ENCODE results near the gene POLR1E. TPM values are rescaled to one million over a fixed set of nuclear protein-coding genes. Genes with fewer than 3 reads are reported as not detected.
"Not testable (repeated sequence)": the region's sequence is repeated elsewhere in the genome, so short reads cannot be mapped to it uniquely, and the experiment has no call there.

The POLR1E gene
- total and polyA plus RNA-seq, 8 donors = 5.5 to 26.4 (median 18.6) TPM

GRCh38 chr9:37465249-37466036, 20.3 kb upstream of the POLR1E start, which contains the start of gene ZBTB5:
Gene ZBTB5 (minus strand): TSS chr9:37465450. CDS start chr9:37442551, 22,899 bp downstream.
- DNase-seq = peak; percentile 99 to 100
- H3K4me1 ChIP-seq = peaks cover 14 to 47% (median 39%) of the 10 kb centered on the region in 4 donors
- TF ChIP-seq POLR2A (IDR thresholded peaks at IDR 0.05) (peak in 1 of 4 donors; percentile 12), CTCF (IDR thresholded peaks at IDR 0.05) (no peak), POLR2AphosphoS5 (IDR thresholded peaks at IDR 0.05) (peak; percentile 77 to 91 (median 82))
- H3K36me3 ChIP-seq = no peaks in the 10 kb centered on the region
- H3K27me3 ChIP-seq = no peaks in the 10 kb centered on the region
- intact Hi-C loops (cut with DNase I; ENCODE audit: low total_unique reads) = no loop called here
- whole genome bisulfite sequencing, 5 donors = 0% methylated on average over 23 to 52 of the region's 52 CpGs
- peak within 1 kb of the TSS; percentile 97 to 100 (median 99) for H3K27ac ChIP-seq
- H3K4me3 ChIP-seq = peak within 1 kb of the TSS; percentile 80 to 97 (median 92)
- no peaks in the 10 kb centered on the region for H3K9me3 ChIP-seq

- H3K27ac ChIP-seq = peak overlapping the region; percentile 93 to 100 (median 99)
- H3K36me3 ChIP-seq = no peaks in the 10 kb centered on the region
- TF ChIP-seq POLR2AphosphoS5 (IDR thresholded peaks at IDR 0.05) (peak in 1 of 3 donors; percentile 43), POLR2A (IDR thresholded peaks at IDR 0.05) (no peak)
- peak overlapping the region; percentile 80 to 97 (median 92) for H3K4me3 ChIP-seq
- peaks cover 14 to 42% (median 37%) of the 10 kb centered on the region in 4 donors for H3K4me1 ChIP-seq
- H3K27me3 ChIP-seq = no peaks in the 10 kb centered on the region
- intact Hi-C loops (cut with DNase I; ENCODE audit: low total_unique reads) = no loop called here
- peak; percentile 74 to 79 for DNase-seq
- 0% methylated on average over 38 to 47 of the region's 47 CpGs for WGBS, 5 donors
- no peaks in the 10 kb centered on the region for H3K9me3 ChIP-seq
These were observed 19.6 kb upstream of the POLR1E start for GRCh38 chr9:37466037-37466709.

- H3K4me1 ChIP-seq = peaks cover 16 to 39% (median 32%) of the 10 kb centered on the region in 4 donors
- H3K4me3 ChIP-seq; H3K36me3 ChIP-seq; intact Hi-C loops (cut with DNase I; ENCODE audit: low total_unique reads); H3K27ac ChIP-seq; H3K9me3 ChIP-seq; H3K27me3 ChIP-seq; DNase-seq: not testable (repeated sequence)
- 89 to 96% (median 95%) methylated on average over 17 of the region's 17 CpGs for WGBS, 5 donors
These were observed 18.2 kb upstream of the POLR1E start for GRCh38 chr9:37467530-37467929.

GRCh38 chr9:37468620-37469019, 17.1 kb upstream of the POLR1E start:
- H3K4me3 ChIP-seq = no peak overlapping the region
- 89 to 96% (median 93%) methylated on average over 6 of the region's 6 CpGs for WGBS, 5 donors
- intact Hi-C loops (cut with DNase I; ENCODE audit: low total_unique reads) = no loop called here
- H3K36me3 ChIP-seq = no peaks in the 10 kb centered on the region
- H3K4me1 ChIP-seq = peaks cover 18 to 32% (median 25%) of the 10 kb centered on the region in 4 donors
- TF ChIP-seq POLR2A (IDR thresholded peaks at IDR 0.05) (no peak), POLR2AphosphoS5 (IDR thresholded peaks at IDR 0.05) (no peak), EP300 (IDR thresholded peaks at IDR 0.05) (no peak), CTCF (IDR thresholded peaks at IDR 0.05) (no peak)
- H3K9me3 ChIP-seq = no peaks in the 10 kb centered on the region
- H3K27ac ChIP-seq = no peak overlapping the region
- DNase-seq = no peak
- no peaks in the 10 kb centered on the region for H3K27me3 ChIP-seq

- H3K4me1 ChIP-seq = peaks cover 6 to 17% (median 7%) of the 10 kb centered on the region in 4 donors
- WGBS, 5 donors = 12 to 18% (median 17%) methylated on average over 7 of the region's 7 CpGs
- H3K9me3 ChIP-seq = peaks cover 0 to 9% (median 0%) of the 10 kb centered on the region in 4 donors
- H3K27ac ChIP-seq = peak overlapping the region; percentile 62 to 85 (median 80)
- H3K36me3 ChIP-seq = no peaks in the 10 kb centered on the region
- DNase-seq = peak in 1 of 2 donors; percentile 70
- peak overlapping the region; percentile 23 to 34 (median 29) for H3K4me3 ChIP-seq
- intact Hi-C loops (cut with DNase I; ENCODE audit: low total_unique reads) = loop anchor here (10.0 kb wide), 1 partner anchor 57 kb away; no protein-coding TSS in a partner anchor
- TF ChIP-seq POLR2AphosphoS5 (IDR thresholded peaks at IDR 0.05) (peak in 1 of 3 donors; percentile 58), CTCF (IDR thresholded peaks at IDR 0.05) (no peak)
- H3K27me3 ChIP-seq = peaks cover 0 to 4% (median 0%) of the 10 kb centered on the region in 3 donors
These were observed 13.6 kb upstream of the POLR1E start for GRCh38 chr9:37471942-37472684.

- H3K27ac ChIP-seq, H3K4me3 ChIP-seq, H3K9me3 ChIP-seq, DNase-seq, H3K36me3 ChIP-seq: not testable (repeated sequence)
- 62 to 79% (median 64%) methylated on average over 6 of the region's 6 CpGs for WGBS, 5 donors
- intact Hi-C loops (cut with DNase I; ENCODE audit: low total_unique reads) = loop anchor here (10.0 kb wide), 1 partner anchor 59 kb away; no protein-coding TSS in a partner anchor
- Histone ChIP-seq H3K4me1 (peaks cover 6 to 16% (median 6%) of the 10 kb centered on the region in 4 donors), H3K27me3 (peaks cover 0 to 20% (median 0%) of the 10 kb centered on the region in 3 donors)
These were observed 11.8 kb upstream of the POLR1E start for GRCh38 chr9:37473982-37474381.

Data from stomach (tissue), 9 donors.